K562 (cell line): ENCODE results near the gene METTL24. TPM values are rescaled to one million over a fixed set of nuclear protein-coding genes. Genes with fewer than 3 reads are reported as not detected.

ENCODE experiments used
- BRD4 ChIP-seq: fragments of 200-600 bp; sonication (generic); IDR thresholded peaks from 2 replicates; pipeline ENCODE4 v1.6.1; 2017; ENCODE audit warnings: inconsistent platforms
- CBFA2T3 ChIP-seq: fragments of 450-650 bp; IDR thresholded peaks from 2 replicates; pipeline ENCODE4 v1.6.1; 2017
- CBX1 ChIP-seq: sonication (generic); IDR thresholded peaks from 2 replicates; pipeline ENCODE4 v1.6.1; 2016; ENCODE audit warnings: antibody characterized with exemption, low read depth, mild to moderate bottlenecking
- HNRNPUL1 ChIP-seq: fragments of 200-400 bp; formaldehyde crosslinking; IDR thresholded peaks from 2 replicates; pipeline ENCODE4 v1.6.1; 2017; ENCODE audit warnings: low read length
- KLF13 ChIP-seq: fragments of 450-650 bp; IDR thresholded peaks from 2 replicates; pipeline ENCODE4 v1.6.1; 2016; ENCODE audit warnings: missing genetic modification characterization, low read depth, mild to moderate bottlenecking, missing compliant biosample characterization, moderate library complexity, borderline replicate concordance
- LARP7 ChIP-seq: fragments of 450-650 bp; IDR thresholded peaks from 2 replicates; pipeline ENCODE4 v1.6.1; 2016
- SRSF1 ChIP-seq: fragments of 200-400 bp; formaldehyde crosslinking; IDR thresholded peaks from 2 replicates; pipeline ENCODE4 v1.6.1; 2017; ENCODE audit warnings: mild to moderate bottlenecking, low read depth, low read length, moderate library complexity
- TAF9B ChIP-seq: fragments of 450-650 bp; IDR thresholded peaks from 2 replicates; pipeline ENCODE4 v1.6.1; 2018; ENCODE audit warnings: mild to moderate bottlenecking; ENCODE audit not compliant: partially characterized antibody
- TCFL5 ChIP-seq: fragments of 250-450 bp; sonication (Bioruptor Pico); conservative IDR thresholded peaks from 2 replicates; pipeline ENCODE4 v1.6.1; 2021; ENCODE audit warnings: mild to moderate bottlenecking, moderate library complexity, matching md5 sums
- ZKSCAN8 ChIP-seq: fragments of 200-800 bp; sonication (Bioruptor generic); IDR thresholded peaks from 2 replicates; pipeline ENCODE4 v1.6.1; 2016; ENCODE audit warnings: missing genetic modification characterization, missing compliant biosample characterization
- ZNF121 ChIP-seq: sonication (generic); formaldehyde crosslinking; conservative IDR thresholded peaks from 2 replicates; pipeline ENCODE4 v1.8.0; 2022; ENCODE audit warnings: missing genetic modification reagents
- ZNF707 ChIP-seq: fragments of 250-450 bp; sonication (Bioruptor Pico); conservative IDR thresholded peaks from 2 replicates; pipeline ENCODE4 v1.8.0; 2022; ENCODE audit warnings: inconsistent platforms, mild to moderate bottlenecking, moderate library complexity
- ZNF778 ChIP-seq: fragments of 450-650 bp; formaldehyde crosslinking; IDR thresholded peaks from 2 replicates; pipeline ENCODE4 v1.4.0; 2020; ENCODE audit warnings: mild to moderate bottlenecking, moderate library complexity
- polyA plus RNA-seq, 8 experiments: library from polyadenylated mRNA; depleted of rRNA in 4 of 8; stranded (reverse) in 5 of 8; unstranded in 3 of 8; fragments of >200 nt; fragmentation: Nextera tagmentation in 2 of 8; fragmentation: Illumina TruSeq in 1 of 8; extraction: Ambion mirVana in 2 of 8; extraction: Trizol in 1 of 8; gene quantifications; 2 replicates each; pipeline versions ENCODE4 v1.2.1 to v1.2.3, GENCODE V29; 2011 to 2014; ENCODE audit warnings: inconsistent platforms in 1 of 8, missing spikeins in 1 of 8
- total RNA-seq, 7 experiments: library from RNA; depleted of rRNA in 6 of 7; stranded (reverse); fragments of >200 nt in 6 of 7; fragmentation: Illumina TruSeq in 2 of 7; extraction: Trizol in 2 of 7; gene quantifications; 2 replicates each; pipeline versions ENCODE4 v1.2.1 to v1.2.3, GENCODE V29; 2011 to 2021; ENCODE audit warnings: low replicate concordance in 1 of 7
- TF ChIP-seq, protein P1 (sequence below): fragments of 250-450 bp; sonication (Bioruptor Pico); IDR thresholded peaks from 2 replicates; pipeline ENCODE4 v1.4.0; 2020; ENCODE audit warnings: mild to moderate bottlenecking, moderate library complexity
- TF ChIP-seq, protein P2 (sequence below): fragments of 250-450 bp; sonication (Bioruptor Pico); IDR thresholded peaks from 2 replicates; pipeline ENCODE4 v1.5.1; 2021; ENCODE audit warnings: mild to moderate bottlenecking
- TF ChIP-seq, protein P3 (sequence below): fragments of 250-450 bp; sonication (Bioruptor Pico); IDR thresholded peaks from 2 replicates; pipeline ENCODE4 v1.4.0; 2020; ENCODE audit warnings: mild to moderate bottlenecking, moderate library complexity, borderline replicate concordance
- TF ChIP-seq, protein P4 (sequence below): sonication (generic); formaldehyde crosslinking; IDR thresholded peaks from 2 replicates; pipeline ENCODE4 v1.8.0; 2022; ENCODE audit warnings: missing genetic modification reagents, mild to moderate bottlenecking, moderate library complexity, borderline replicate concordance
- TF ChIP-seq, protein P5 (sequence below): sonication (generic); formaldehyde crosslinking; IDR thresholded peaks from 2 replicates; pipeline ENCODE4 v1.5.0; 2020; ENCODE audit warnings: missing genetic modification reagents
- TF ChIP-seq, protein P6 (sequence below): fragments of 450-650 bp; IDR thresholded peaks from 2 replicates; pipeline ENCODE4 v1.6.1; 2016

METTL24 gene
- total and polyA plus RNA-seq, 9 of the 15 experiments (the other 6 are each of a cell fraction or from before 2014, with no cell fraction given) = not detected

DNA sequence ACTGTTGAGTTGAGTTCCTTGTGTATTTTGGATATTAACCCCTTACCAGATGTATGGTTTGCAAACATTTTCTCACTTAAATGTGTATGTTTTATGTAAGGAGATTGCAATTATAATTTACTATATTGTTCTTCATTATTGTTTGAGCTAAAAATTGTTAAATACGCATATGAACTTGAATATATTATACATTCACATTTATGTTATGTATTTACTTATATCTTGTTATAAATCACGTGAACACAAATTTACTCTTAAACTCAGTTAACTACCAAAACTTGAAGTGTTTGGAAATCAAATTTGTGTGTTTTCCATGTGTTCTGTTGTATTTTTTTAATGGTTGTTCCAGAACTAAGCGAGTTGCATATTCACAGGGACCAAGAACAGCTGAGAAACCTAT, 159.6 kb downstream of the METTL24 start (continued):
- no peak for TF ChIP-seq HNRNPUL1
- no peak for TF ChIP-seq TAF9B
- TF ChIP-seq ZNF121 = no peak
- no peak for TF ChIP-seq ZNF778 (CRISPR knock-in tag)
- no peak for TF ChIP-seq KLF13 (tag)
- TF ChIP-seq CBFA2T3 = no peak
- TF ChIP-seq ZKSCAN8 (CRISPR knock-in tag) = no peak
- TF ChIP-seq, protein P1, sequence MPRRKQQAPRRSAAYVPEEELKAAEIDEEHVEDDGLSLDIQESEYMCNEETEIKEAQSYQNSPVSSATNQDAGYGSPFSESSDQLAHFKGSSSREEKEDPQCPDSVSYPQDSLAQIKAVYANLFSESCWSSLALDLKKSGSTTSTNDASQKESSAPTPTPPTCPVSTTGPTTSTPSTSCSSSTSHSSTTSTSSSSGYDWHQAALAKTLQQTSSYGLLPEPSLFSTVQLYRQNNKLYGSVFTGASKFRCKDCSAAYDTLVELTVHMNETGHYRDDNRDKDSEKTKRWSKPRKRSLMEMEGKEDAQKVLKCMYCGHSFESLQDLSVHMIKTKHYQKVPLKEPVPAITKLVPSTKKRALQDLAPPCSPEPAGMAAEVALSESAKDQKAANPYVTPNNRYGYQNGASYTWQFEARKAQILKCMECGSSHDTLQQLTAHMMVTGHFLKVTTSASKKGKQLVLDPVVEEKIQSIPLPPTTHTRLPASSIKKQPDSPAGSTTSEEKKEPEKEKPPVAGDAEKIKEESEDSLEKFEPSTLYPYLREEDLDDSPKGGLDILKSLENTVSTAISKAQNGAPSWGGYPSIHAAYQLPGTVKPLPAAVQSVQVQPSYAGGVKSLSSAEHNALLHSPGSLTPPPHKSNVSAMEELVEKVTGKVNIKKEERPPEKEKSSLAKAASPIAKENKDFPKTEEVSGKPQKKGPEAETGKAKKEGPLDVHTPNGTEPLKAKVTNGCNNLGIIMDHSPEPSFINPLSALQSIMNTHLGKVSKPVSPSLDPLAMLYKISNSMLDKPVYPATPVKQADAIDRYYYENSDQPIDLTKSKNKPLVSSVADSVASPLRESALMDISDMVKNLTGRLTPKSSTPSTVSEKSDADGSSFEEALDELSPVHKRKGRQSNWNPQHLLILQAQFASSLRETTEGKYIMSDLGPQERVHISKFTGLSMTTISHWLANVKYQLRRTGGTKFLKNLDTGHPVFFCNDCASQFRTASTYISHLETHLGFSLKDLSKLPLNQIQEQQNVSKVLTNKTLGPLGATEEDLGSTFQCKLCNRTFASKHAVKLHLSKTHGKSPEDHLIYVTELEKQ = no peak
- TF ChIP-seq, protein P2, sequence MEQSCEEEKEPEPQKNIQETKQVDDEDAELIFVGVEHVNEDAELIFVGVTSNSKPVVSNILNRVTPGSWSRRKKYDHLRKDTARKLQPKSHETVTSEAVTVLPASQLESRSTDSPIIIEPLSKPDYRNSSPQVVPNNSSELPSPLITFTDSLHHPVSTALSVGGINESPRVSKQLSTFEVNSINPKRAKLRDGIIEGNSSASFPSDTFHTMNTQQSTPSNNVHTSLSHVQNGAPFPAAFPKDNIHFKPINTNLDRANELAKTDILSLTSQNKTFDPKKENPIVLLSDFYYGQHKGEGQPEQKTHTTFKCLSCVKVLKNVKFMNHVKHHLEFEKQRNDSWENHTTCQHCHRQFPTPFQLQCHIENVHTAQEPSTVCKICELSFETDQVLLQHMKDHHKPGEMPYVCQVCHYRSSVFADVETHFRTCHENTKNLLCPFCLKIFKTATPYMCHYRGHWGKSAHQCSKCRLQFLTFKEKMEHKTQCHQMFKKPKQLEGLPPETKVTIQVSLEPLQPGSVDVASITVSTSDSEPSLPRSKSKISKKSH (CRISPR knock-in tag) = no peak
- no peak for TF ChIP-seq LARP7
- TF ChIP-seq, protein P3, sequence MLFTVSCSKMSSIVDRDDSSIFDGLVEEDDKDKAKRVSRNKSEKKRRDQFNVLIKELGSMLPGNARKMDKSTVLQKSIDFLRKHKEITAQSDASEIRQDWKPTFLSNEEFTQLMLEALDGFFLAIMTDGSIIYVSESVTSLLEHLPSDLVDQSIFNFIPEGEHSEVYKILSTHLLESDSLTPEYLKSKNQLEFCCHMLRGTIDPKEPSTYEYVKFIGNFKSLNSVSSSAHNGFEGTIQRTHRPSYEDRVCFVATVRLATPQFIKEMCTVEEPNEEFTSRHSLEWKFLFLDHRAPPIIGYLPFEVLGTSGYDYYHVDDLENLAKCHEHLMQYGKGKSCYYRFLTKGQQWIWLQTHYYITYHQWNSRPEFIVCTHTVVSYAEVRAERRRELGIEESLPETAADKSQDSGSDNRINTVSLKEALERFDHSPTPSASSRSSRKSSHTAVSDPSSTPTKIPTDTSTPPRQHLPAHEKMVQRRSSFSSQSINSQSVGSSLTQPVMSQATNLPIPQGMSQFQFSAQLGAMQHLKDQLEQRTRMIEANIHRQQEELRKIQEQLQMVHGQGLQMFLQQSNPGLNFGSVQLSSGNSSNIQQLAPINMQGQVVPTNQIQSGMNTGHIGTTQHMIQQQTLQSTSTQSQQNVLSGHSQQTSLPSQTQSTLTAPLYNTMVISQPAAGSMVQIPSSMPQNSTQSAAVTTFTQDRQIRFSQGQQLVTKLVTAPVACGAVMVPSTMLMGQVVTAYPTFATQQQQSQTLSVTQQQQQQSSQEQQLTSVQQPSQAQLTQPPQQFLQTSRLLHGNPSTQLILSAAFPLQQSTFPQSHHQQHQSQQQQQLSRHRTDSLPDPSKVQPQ (CRISPR knock-in tag) = no peak
- no peak for TF ChIP-seq CBX1
- no peak for TF ChIP-seq SRSF1
- no peak for TF ChIP-seq BRD4
- TF ChIP-seq TCFL5 (CRISPR knock-in tag) = no peak
- peak; percentile 70; the same call in 1 of the 2 replicates for TF ChIP-seq ZNF707 (CRISPR knock-in tag)
- TF ChIP-seq, protein P4, sequence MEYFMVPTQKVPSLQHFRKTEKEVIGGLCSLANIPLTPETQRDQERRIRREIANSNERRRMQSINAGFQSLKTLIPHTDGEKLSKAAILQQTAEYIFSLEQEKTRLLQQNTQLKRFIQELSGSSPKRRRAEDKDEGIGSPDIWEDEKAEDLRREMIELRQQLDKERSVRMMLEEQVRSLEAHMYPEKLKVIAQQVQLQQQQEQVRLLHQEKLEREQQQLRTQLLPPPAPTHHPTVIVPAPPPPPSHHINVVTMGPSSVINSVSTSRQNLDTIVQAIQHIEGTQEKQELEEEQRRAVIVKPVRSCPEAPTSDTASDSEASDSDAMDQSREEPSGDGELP (CRISPR knock-in tag) = no peak
- TF ChIP-seq, protein P5, sequence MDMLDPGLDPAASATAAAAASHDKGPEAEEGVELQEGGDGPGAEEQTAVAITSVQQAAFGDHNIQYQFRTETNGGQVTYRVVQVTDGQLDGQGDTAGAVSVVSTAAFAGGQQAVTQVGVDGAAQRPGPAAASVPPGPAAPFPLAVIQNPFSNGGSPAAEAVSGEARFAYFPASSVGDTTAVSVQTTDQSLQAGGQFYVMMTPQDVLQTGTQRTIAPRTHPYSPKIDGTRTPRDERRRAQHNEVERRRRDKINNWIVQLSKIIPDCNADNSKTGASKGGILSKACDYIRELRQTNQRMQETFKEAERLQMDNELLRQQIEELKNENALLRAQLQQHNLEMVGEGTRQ (CRISPR knock-in tag) = no peak
- TF ChIP-seq, protein P6, sequence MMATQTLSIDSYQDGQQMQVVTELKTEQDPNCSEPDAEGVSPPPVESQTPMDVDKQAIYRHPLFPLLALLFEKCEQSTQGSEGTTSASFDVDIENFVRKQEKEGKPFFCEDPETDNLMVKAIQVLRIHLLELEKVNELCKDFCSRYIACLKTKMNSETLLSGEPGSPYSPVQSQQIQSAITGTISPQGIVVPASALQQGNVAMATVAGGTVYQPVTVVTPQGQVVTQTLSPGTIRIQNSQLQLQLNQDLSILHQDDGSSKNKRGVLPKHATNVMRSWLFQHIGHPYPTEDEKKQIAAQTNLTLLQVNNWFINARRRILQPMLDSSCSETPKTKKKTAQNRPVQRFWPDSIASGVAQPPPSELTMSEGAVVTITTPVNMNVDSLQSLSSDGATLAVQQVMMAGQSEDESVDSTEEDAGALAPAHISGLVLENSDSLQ = no peak
